MM.1S (cell line): ENCODE results near the gene RAB27B.

Source experiments
- DNase-seq: peaks from one replicate; pipeline ENCODE4 v3.0.0-alpha.2; 2015
- H2AFZ ChIP-seq: fragments of 300-600 bp; sonication (generic); 2 replicates; pipeline ENCODE4 v1.6.0; 2016; ENCODE audit warnings: antibody characterized with exemption, low read length
- H3F3A ChIP-seq: fragments of 300-600 bp; sonication (generic); 2 replicates; pipeline ENCODE4 v1.6.1; 2016; ENCODE audit warnings: mild to moderate bottlenecking, antibody characterized with exemption, low read length, moderate library complexity, mixed read lengths; ENCODE audit not compliant: insufficient read depth
- H3K27ac ChIP-seq: fragments of 300-600 bp; sonication (generic); 2 replicates; pipeline ENCODE4 v1.5.1; 2016; ENCODE audit warnings: mild to moderate bottlenecking, low read length
- H3K27me3 ChIP-seq: fragments of 300-600 bp; sonication (generic); replicated peaks from 2 replicates; pipeline ENCODE4 v1.6.0; 2016; ENCODE audit warnings: low read length; ENCODE audit not compliant: insufficient read depth
- H3K36me3 ChIP-seq: fragments of 300-600 bp; sonication (generic); replicated peaks from 2 replicates; pipeline ENCODE4 v1.6.1; 2016; ENCODE audit warnings: mild to moderate bottlenecking, low read length, mixed read lengths; ENCODE audit not compliant: insufficient read depth
- H3K4me1 ChIP-seq: fragments of 300-600 bp; sonication (generic); 2 replicates; pipeline ENCODE4 v1.6.1; 2016; ENCODE audit warnings: low read length, mixed read lengths
- H3K4me2 ChIP-seq: fragments of 300-600 bp; sonication (generic); 2 replicates; pipeline ENCODE4 v1.6.0; 2016; ENCODE audit warnings: low read depth, low read length
- H3K4me3 ChIP-seq: fragments of 300-600 bp; sonication (generic); 2 replicates; pipeline ENCODE4 v1.5.1; 2016; ENCODE audit warnings: low read length, mixed read lengths
- H3K79me2 ChIP-seq: fragments of 300-600 bp; sonication (generic); 2 replicates; pipeline ENCODE4 v1.6.1; 2016; ENCODE audit warnings: mixed run types, low read length, mixed read lengths
- H3K9ac ChIP-seq: fragments of 300-600 bp; sonication (generic); 2 replicates; pipeline ENCODE4 v1.6.1; 2016; ENCODE audit warnings: low read length, mixed read lengths
- H3K9me2 ChIP-seq: fragments of 300-600 bp; sonication (generic); replicated peaks from 2 replicates; pipeline ENCODE4 v1.6.1; 2016; ENCODE audit warnings: mild to moderate bottlenecking, low read length, mixed read lengths; ENCODE audit not compliant: insufficient read depth
- H3K9me3 ChIP-seq: fragments of 300-600 bp; sonication (generic); replicated peaks from 2 replicates; pipeline ENCODE4 v1.6.1; 2016; ENCODE audit warnings: mild to moderate bottlenecking, low read length, mixed read lengths; ENCODE audit not compliant: insufficient read depth
- H4K20me1 ChIP-seq: fragments of 300-600 bp; sonication (generic); 2 replicates; pipeline ENCODE4 v1.6.1; 2016; ENCODE audit warnings: mild to moderate bottlenecking, low read length, moderate library complexity, mixed read lengths; ENCODE audit not compliant: insufficient read depth
- EZH2 ChIP-seq: fragments of 300-600 bp; sonication (generic); optimal IDR thresholded peaks from 2 replicates; pipeline ENCODE3; 2017; ENCODE audit warnings: low read depth, mild to moderate bottlenecking, antibody characterized with exemption, low read length, mixed read lengths
- EZH2phosphoT487 ChIP-seq: fragments of 300-600 bp; sonication (generic); IDR thresholded peaks from 2 replicates; pipeline ENCODE4 v1.6.1; 2018; ENCODE audit warnings: antibody characterized with exemption, low read length
- TF ChIP-seq, protein P1 (sequence below): fragments of 300-600 bp; sonication (generic); IDR thresholded peaks from 2 replicates; pipeline ENCODE4 v1.5.1; 2016; ENCODE audit warnings: antibody characterized with exemption, low read length, mixed read lengths

The RAB27B gene

DNA sequence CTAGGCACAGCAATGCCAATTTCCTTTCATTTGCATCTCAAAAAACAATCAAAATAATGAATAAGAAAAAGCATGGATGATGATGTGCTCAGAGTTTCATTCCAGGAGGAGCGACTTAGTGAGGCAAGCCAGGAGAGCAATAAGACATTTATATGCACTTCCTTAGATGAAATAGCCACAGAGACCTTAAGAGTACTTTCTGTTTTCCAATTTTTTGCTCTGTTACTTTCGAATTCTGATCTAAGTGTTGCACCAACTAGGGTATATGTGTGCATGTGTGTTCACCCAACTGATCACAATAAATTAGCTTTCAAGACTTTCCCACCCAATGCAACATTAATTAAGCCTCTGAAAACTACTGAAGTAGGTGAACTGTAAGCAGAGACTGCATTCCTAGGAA, 709 bp downstream of the RAB27B start:
- Histone ChIP-seq H3K36me3 (no peaks in the 10 kb centered on the region), H3K9me2 (no peaks in the 10 kb centered on the region), H3K27ac (no peak overlapping the region), H3K4me1 (no peaks in the 10 kb centered on the region), H2AFZ (peak overlapping the region; percentile 89; the same call in 1 of the 2 replicates), H3K4me2 (peak overlapping the region; percentile 73), H3K9ac (no peak overlapping the region), H4K20me1 (no peaks in the 10 kb centered on the region), H3F3A (no peaks in the 10 kb centered on the region), H3K9me3 (no peaks in the 10 kb centered on the region), H3K4me3 (peak overlapping the region; percentile 62), H3K27me3 (no peaks in the 10 kb centered on the region), H3K79me2 (no peaks in the 10 kb centered on the region)
- DNase-seq: no peak
- no peak for TF ChIP-seq EZH2
- TF ChIP-seq, protein P1, sequence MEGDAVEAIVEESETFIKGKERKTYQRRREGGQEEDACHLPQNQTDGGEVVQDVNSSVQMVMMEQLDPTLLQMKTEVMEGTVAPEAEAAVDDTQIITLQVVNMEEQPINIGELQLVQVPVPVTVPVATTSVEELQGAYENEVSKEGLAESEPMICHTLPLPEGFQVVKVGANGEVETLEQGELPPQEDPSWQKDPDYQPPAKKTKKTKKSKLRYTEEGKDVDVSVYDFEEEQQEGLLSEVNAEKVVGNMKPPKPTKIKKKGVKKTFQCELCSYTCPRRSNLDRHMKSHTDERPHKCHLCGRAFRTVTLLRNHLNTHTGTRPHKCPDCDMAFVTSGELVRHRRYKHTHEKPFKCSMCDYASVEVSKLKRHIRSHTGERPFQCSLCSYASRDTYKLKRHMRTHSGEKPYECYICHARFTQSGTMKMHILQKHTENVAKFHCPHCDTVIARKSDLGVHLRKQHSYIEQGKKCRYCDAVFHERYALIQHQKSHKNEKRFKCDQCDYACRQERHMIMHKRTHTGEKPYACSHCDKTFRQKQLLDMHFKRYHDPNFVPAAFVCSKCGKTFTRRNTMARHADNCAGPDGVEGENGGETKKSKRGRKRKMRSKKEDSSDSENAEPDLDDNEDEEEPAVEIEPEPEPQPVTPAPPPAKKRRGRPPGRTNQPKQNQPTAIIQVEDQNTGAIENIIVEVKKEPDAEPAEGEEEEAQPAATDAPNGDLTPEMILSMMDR: no peak
- no peak for TF ChIP-seq EZH2phosphoT487

DNA sequence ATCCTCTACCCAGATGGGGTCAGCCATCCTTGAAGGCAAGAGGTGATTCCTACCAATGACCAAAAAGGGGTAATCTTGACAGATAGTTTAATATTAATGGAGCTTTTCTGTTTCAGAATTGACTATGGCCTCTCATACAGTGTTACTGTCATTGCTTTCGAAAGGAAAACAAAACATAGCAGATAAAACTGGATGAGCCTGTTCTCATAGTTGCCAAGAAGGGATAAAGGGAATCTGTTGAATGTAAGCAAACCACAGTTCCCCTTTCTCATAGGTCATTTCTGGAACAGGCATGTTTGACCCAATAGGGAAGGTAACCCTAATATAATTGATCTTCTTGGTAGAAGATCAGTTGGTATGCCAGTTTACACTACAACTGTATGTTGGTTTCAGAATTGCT, 1.6 kb downstream of the RAB27B start:
- TF ChIP-seq, protein P1: no peak
- TF ChIP-seq EZH2phosphoT487: no peak
- TF ChIP-seq EZH2: no peak

DNA sequence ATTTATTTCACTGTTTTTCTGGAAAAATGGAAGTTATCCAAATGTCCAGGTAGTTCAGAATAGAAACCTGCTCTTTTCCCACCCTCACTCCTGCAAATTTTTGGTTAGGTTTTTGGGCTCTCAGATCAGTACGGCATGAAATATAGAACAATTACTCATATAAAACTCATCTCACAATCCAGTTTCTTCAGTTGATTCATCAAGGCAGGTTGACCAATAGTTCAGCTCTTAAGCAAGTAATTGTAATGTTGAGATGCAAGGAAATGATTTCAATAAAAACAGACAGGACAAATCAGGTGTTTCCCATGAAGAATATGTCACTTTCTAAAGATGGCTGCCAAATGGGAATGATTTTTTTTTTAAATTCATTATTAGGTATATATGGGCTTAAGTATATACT, 2.0 kb downstream of the RAB27B start:
- H3K27ac ChIP-seq: no peak overlapping the region
- DNase-seq: no peak
- no peak overlapping the region for H3K4me3 ChIP-seq

More for the DNA sequence above, 1.6 kb downstream of the RAB27B start:
- no peaks in the 10 kb centered on the region for H3K27me3 ChIP-seq
- no peaks in the 10 kb centered on the region for H3K9me3 ChIP-seq
- no peak for DNase-seq
- no peaks in the 10 kb centered on the region for H4K20me1 ChIP-seq
- no peak overlapping the region for H3K4me2 ChIP-seq
- H3K36me3 ChIP-seq: no peaks in the 10 kb centered on the region
- no peaks in the 10 kb centered on the region for H3F3A ChIP-seq
- no peak overlapping the region for H2AFZ ChIP-seq
- H3K79me2 ChIP-seq: no peaks in the 10 kb centered on the region
- H3K4me3 ChIP-seq: no peak overlapping the region
- no peak overlapping the region for H3K9ac ChIP-seq
- H3K27ac ChIP-seq: no peak overlapping the region
- no peaks in the 10 kb centered on the region for H3K9me2 ChIP-seq
- no peaks in the 10 kb centered on the region for H3K4me1 ChIP-seq

More for the DNA sequence above, 2.0 kb downstream of the RAB27B start:
- TF ChIP-seq EZH2phosphoT487: no peak
- TF ChIP-seq EZH2: no peak
- TF ChIP-seq, protein P1: no peak
- no peaks in the 10 kb centered on the region for H3K4me1 ChIP-seq
- no peaks in the 10 kb centered on the region for H3K27me3 ChIP-seq
- no peaks in the 10 kb centered on the region for H4K20me1 ChIP-seq
- no peak overlapping the region for H3K9ac ChIP-seq
- H2AFZ ChIP-seq: no peak overlapping the region
- H3K9me3 ChIP-seq: no peaks in the 10 kb centered on the region
- H3K79me2 ChIP-seq: no peaks in the 10 kb centered on the region
- H3F3A ChIP-seq: no peaks in the 10 kb centered on the region
- no peaks in the 10 kb centered on the region for H3K36me3 ChIP-seq
- H3K4me2 ChIP-seq: no peak overlapping the region
- no peaks in the 10 kb centered on the region for H3K9me2 ChIP-seq
